RWPE2 (cell line): ENCODE data around the gene HOXA9.
A peak's percentile ranks its signal among the peaks of the same experiment; 100 is the strongest.

Experiments used
- ATAC-seq: fragments of 200-7000 bp; cut with Tn5 transposase; 3 replicates; pipeline ENCODE4 v1.9.1; 2021; ENCODE audit warnings: low read depth
- DNase-seq: peaks from one replicate; pipeline ENCODE4 v3.0.0-alpha.2; 2020; ENCODE audit warnings: low spot score
- H3K27ac ChIP-seq: fragments of 450-650 bp; 2 replicates; pipeline ENCODE4 v1.5.1; 2017; ENCODE audit warnings: mild to moderate bottlenecking; ENCODE audit not compliant: poor library complexity, severe bottlenecking
- H3K27me3 ChIP-seq: fragments of 250-450 bp; sonication (Bioruptor Pico); 2 replicates; pipeline ENCODE4 v1.5.1; 2021; ENCODE audit warnings: mild to moderate bottlenecking, moderate library complexity; ENCODE audit not compliant: insufficient read depth, poor library complexity, severe bottlenecking
- H3K36me3 ChIP-seq: fragments of 250-450 bp; sonication (Bioruptor Pico); 2 replicates; pipeline ENCODE4 v1.5.1; 2020; ENCODE audit warnings: low read depth, mild to moderate bottlenecking, moderate library complexity
- H3K4me1 ChIP-seq: fragments of 250-450 bp; sonication (Bioruptor Pico); 2 replicates; pipeline ENCODE4 v1.5.1; 2021; ENCODE audit warnings: mild to moderate bottlenecking, moderate library complexity; ENCODE audit not compliant: insufficient read depth, poor library complexity, severe bottlenecking
- H3K4me3 ChIP-seq: fragments of 250-450 bp; sonication (Bioruptor Pico); 2 replicates; pipeline ENCODE4 v1.5.1; 2021; ENCODE audit warnings: mild to moderate bottlenecking, moderate library complexity; ENCODE audit not compliant: severe bottlenecking
- H3K9me3 ChIP-seq: fragments of 250-450 bp; sonication (Bioruptor Pico); 2 replicates; pipeline ENCODE4 v1.5.1; 2021; ENCODE audit warnings: mild to moderate bottlenecking, moderate library complexity; ENCODE audit not compliant: severe bottlenecking
- CTCF ChIP-seq: fragments of 450-650 bp; IDR thresholded peaks from one replicate; pipeline ENCODE4 v1.5.1; 2017; ENCODE audit warnings: mild to moderate bottlenecking, moderate library complexity; ENCODE audit not compliant: poor library complexity, severe bottlenecking

HOXA9 gene

GRCh38 chr7:27148031-27148755 lies 17.1 kb downstream of the HOXA9 start:
- Histone ChIP-seq H3K36me3 (peaks cover 3% of the 10 kb centered on the region; the same call in 1 of the 2 replicates), H3K27me3 (no peaks in the 10 kb centered on the region), H3K27ac (peak overlapping the region; percentile 85), H3K4me1 (peaks cover 9% of the 10 kb centered on the region), H3K9me3 (no peaks in the 10 kb centered on the region), H3K4me3 (peak overlapping the region; percentile 38)
- no peak for TF ChIP-seq CTCF
- ATAC-seq = peak; percentile 13
- DNase-seq = no peak

GRCh38 chr7:27147199-27148030 lies 17.9 kb downstream of the HOXA9 start, which contains the start of gene HOXA6:
TSS of gene HOXA6 (minus strand) at chr7:27147774. CDS start at chr7:27147749, 25 bp downstream.
- H3K27me3 ChIP-seq = no peaks in the 10 kb centered on the region
- H3K36me3 ChIP-seq = peaks cover 3% of the 10 kb centered on the region; the same call in 1 of the 2 replicates
- peaks cover 9% of the 10 kb centered on the region for H3K4me1 ChIP-seq
- peak within 1 kb of the TSS; percentile 85 for H3K27ac ChIP-seq
- no peaks in the 10 kb centered on the region for H3K9me3 ChIP-seq
- no peak for DNase-seq
- TF ChIP-seq CTCF = no peak
- peak within 1 kb of the TSS; percentile 38 for H3K4me3 ChIP-seq
- ATAC-seq = no peak

- Histone ChIP-seq H3K27me3 (no peaks in the 10 kb centered on the region), H3K4me3 (no peak overlapping the region), H3K4me1 (peaks cover 9% of the 10 kb centered on the region), H3K9me3 (no peaks in the 10 kb centered on the region), H3K36me3 (peaks cover 3% of the 10 kb centered on the region; the same call in 1 of the 2 replicates), H3K27ac (peak overlapping the region; percentile 85)
- DNase-seq (no peak), ATAC-seq (no peak)
- TF ChIP-seq CTCF = no peak
These were observed 18.7 kb downstream of the HOXA9 start for GRCh38 chr7:27146491-27147198.

GRCh38 chr7:27145914-27146412 lies 19.4 kb downstream of the HOXA9 start:
- TF ChIP-seq CTCF = no peak
- H3K36me3 ChIP-seq = peaks cover 3% of the 10 kb centered on the region; the same call in 1 of the 2 replicates
- no peaks in the 10 kb centered on the region for H3K27me3 ChIP-seq
- peaks cover 9% of the 10 kb centered on the region for H3K4me1 ChIP-seq
- H3K9me3 ChIP-seq = no peaks in the 10 kb centered on the region
- DNase-seq = no peak
- H3K27ac ChIP-seq = peak overlapping the region; percentile 85
- H3K4me3 ChIP-seq = peak overlapping the region; percentile 6
- ATAC-seq = no peak
